Hematopoietic multipotent progenitor cell treated with erythropoietin and hydrocortisone succinate and interleukin-3 and kit ligand, for 6 days (in vitro differentiated cells): ENCODE measurements around the gene SLC25A52.
"Not testable (repeated sequence)": the region's sequence is repeated elsewhere in the genome, so short reads cannot be mapped to it uniquely, and the experiment has no call there.

ENCODE experiments used
- DNase-seq: peaks from one replicate; pipeline ENCODE4 v3.0.0-alpha.2; 2015

The SLC25A52 gene

GRCh38 chr18:31760695-31761094, at the start of gene SLC25A52:
TSS of gene SLC25A52 (minus strand) at chr18:31760880. CDS start at chr18:31760661, 219 bp downstream.
- no peak for DNase-seq

- DNase-seq: not testable (repeated sequence)
These were observed 48.4 kb upstream of the SLC25A52 start for GRCh38 chr18:31809049-31809448.

- no peak for DNase-seq
These were observed 40.4 kb upstream of the SLC25A52 start for GRCh38 chr18:31801078-31801477.

GRCh38 chr18:31799257-31799656, 38.6 kb upstream of the SLC25A52 start:
- not testable (repeated sequence) for DNase-seq

GRCh38 chr18:31798399-31798798, 37.7 kb upstream of the SLC25A52 start:
- DNase-seq: no peak

- DNase-seq: no peak
These were observed 35.1 kb upstream of the SLC25A52 start for GRCh38 chr18:31795747-31796146.

- DNase-seq: no peak
These were observed 32.9 kb upstream of the SLC25A52 start for GRCh38 chr18:31793531-31793930.

- DNase-seq: no peak
These were observed 31.9 kb upstream of the SLC25A52 start for GRCh38 chr18:31792580-31792911.

GRCh38 chr18:31791817-31792579, 31.3 kb upstream of the SLC25A52 start:
- DNase-seq: peak; percentile 38

GRCh38 chr18:31789409-31789808, 28.7 kb upstream of the SLC25A52 start:
- DNase-seq: no peak

- DNase-seq: no peak
These were observed 22.4 kb upstream of the SLC25A52 start for GRCh38 chr18:31783059-31783458.

- no peak for DNase-seq
These were observed 17.8 kb upstream of the SLC25A52 start for GRCh38 chr18:31778391-31778950.

GRCh38 chr18:31776093-31776492, 15.4 kb upstream of the SLC25A52 start:
- no peak for DNase-seq

GRCh38 chr18:31774962-31775361, 14.3 kb upstream of the SLC25A52 start:
- DNase-seq: no peak

GRCh38 chr18:31774477-31774785, 13.8 kb upstream of the SLC25A52 start:
- no peak for DNase-seq

- no peak for DNase-seq
These were observed 13.2 kb upstream of the SLC25A52 start for GRCh38 chr18:31773774-31774476.

GRCh38 chr18:31772699-31773098, 12.0 kb upstream of the SLC25A52 start:
- DNase-seq: no peak

- DNase-seq: no peak
These were observed 10.4 kb downstream of the SLC25A52 start for GRCh38 chr18:31750273-31750672.

GRCh38 chr18:31746396-31746795, 14.3 kb downstream of the SLC25A52 start:
- DNase-seq: no peak

GRCh38 chr18:31744321-31745067, 16.2 kb downstream of the SLC25A52 start:
- DNase-seq: no peak

GRCh38 chr18:31743600-31743999, 17.1 kb downstream of the SLC25A52 start:
- DNase-seq: not testable (repeated sequence)

GRCh38 chr18:31741097-31741735, 19.5 kb downstream of the SLC25A52 start:
- peak; percentile 74 for DNase-seq

- DNase-seq: no peak
These were observed 20.5 kb downstream of the SLC25A52 start for GRCh38 chr18:31740180-31740579.
